Erythroblast (primary cell): ENCODE measurements around the gene ERCC6L.

ENCODE experiments used
- GATA1 ChIP-seq: IDR thresholded peaks from 2 replicates; pipeline ENCODE4 v1.6.1; 2011; ENCODE audit warnings: low read depth, mild to moderate bottlenecking, control low read depth, low read length, moderate library complexity
- POLR2A ChIP-seq: IDR thresholded peaks from 2 replicates; pipeline ENCODE4 v1.6.1; 2011; ENCODE audit warnings: mild to moderate bottlenecking, low read length

DNA sequence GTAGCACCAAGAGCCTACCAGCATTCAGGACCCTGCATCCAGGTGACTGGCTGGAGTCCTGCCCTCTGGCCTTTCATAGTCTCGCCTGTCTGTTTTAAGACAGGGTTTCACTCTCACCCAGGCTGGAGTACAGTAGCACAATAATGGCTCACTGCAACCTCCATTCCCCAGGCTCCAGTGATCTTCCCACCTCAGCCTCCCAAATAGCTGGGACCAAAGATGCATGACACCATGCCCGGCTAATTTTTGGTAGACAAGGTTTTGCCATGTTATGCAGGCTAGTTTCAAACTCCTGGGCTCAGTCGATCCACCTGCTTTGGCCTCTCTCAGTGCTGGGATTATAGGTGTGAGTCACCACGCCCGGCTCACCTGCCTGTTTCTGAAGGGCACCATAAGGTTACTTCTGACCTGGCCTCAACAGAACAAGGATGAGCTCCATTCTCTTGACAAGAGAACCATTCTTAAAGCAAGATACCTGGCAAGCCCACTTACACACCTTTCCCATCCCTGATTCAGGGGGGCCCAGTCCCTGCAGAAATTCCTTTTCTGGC is 31.6 kb upstream of the ERCC6L start:
- TF ChIP-seq POLR2A (peak; percentile 9), GATA1 (no peak)
